Activated naive CD4-positive, alpha-beta T cell treated with anti-CD3 and anti-CD28 coated beads, Interleukin-2, amount 50 U/mL, for 24 hours (primary cell): Measurements from ENCODE around the gene PEX10.

Source experiments
- H3K27ac Mint-ChIP-seq: one replicate; pipeline ENCODE4 v1.8.0; 2021; ENCODE audit warnings: mild to moderate bottlenecking, mixed read lengths
- H3K27me3 Mint-ChIP-seq: one replicate; pipeline ENCODE4 v1.8.0; 2021; ENCODE audit warnings: mixed read lengths
- H3K36me3 Mint-ChIP-seq: one replicate; pipeline ENCODE4 v1.8.0; 2021; ENCODE audit warnings: mixed read lengths
- H3K4me1 Mint-ChIP-seq: one replicate; pipeline ENCODE4 v1.8.0; 2021; ENCODE audit warnings: mixed read lengths
- H3K4me3 Mint-ChIP-seq: one replicate; pipeline ENCODE4 v1.8.0; 2021; ENCODE audit warnings: mild to moderate bottlenecking, mixed read lengths
- H3K9me3 Mint-ChIP-seq: one replicate; pipeline ENCODE4 v1.8.0; 2021; ENCODE audit warnings: mixed read lengths

The PEX10 gene

GRCh38 chr1:2393471-2393877 is 18.9 kb downstream of the PEX10 start:
- H3K27me3 Mint-ChIP-seq, result no peaks in the 10 kb centered on the region
- peaks cover 36% of the 10 kb centered on the region for H3K4me1 Mint-ChIP-seq
- H3K4me3 Mint-ChIP-seq, result peak overlapping the region; percentile 92
- H3K36me3 Mint-ChIP-seq, result peaks cover 1% of the 10 kb centered on the region
- peak overlapping the region; percentile 55 for H3K27ac Mint-ChIP-seq
- no peaks in the 10 kb centered on the region for H3K9me3 Mint-ChIP-seq

GRCh38 chr1:2392686-2393085 is 19.7 kb downstream of the PEX10 start:
- Mint-ChIP-seq H3K9me3 (no peaks in the 10 kb centered on the region), H3K27ac (peak overlapping the region; percentile 92), H3K4me1 (peaks cover 36% of the 10 kb centered on the region), H3K36me3 (peaks cover 1% of the 10 kb centered on the region), H3K4me3 (peak overlapping the region; percentile 92), H3K27me3 (no peaks in the 10 kb centered on the region)

- peak overlapping the region; percentile 92 for H3K4me3 Mint-ChIP-seq
- no peaks in the 10 kb centered on the region for H3K9me3 Mint-ChIP-seq
- H3K27me3 Mint-ChIP-seq, result no peaks in the 10 kb centered on the region
- peaks cover 1% of the 10 kb centered on the region for H3K36me3 Mint-ChIP-seq
- peak overlapping the region; percentile 92 for H3K27ac Mint-ChIP-seq
- peaks cover 36% of the 10 kb centered on the region for H3K4me1 Mint-ChIP-seq
Observed at GRCh38 chr1:2391931-2392509, 20.3 kb downstream of the PEX10 start.

- H3K4me1 Mint-ChIP-seq, result peaks cover 36% of the 10 kb centered on the region
- no peaks in the 10 kb centered on the region for H3K9me3 Mint-ChIP-seq
- H3K27me3 Mint-ChIP-seq, result no peaks in the 10 kb centered on the region
- H3K36me3 Mint-ChIP-seq, result peaks cover 1% of the 10 kb centered on the region
- peak within 1 kb of the TSS; percentile 92 for H3K4me3 Mint-ChIP-seq
- peak within 1 kb of the TSS; percentile 92 for H3K27ac Mint-ChIP-seq
Observed at GRCh38 chr1:2391041-2391930, 21.1 kb downstream of the PEX10 start, which contains the start of the genes MORN1 and RER1. TSS of gene MORN1 (minus strand) at chr1:2391554. CDS start at chr1:2391533, 21 bp downstream. TSS of gene RER1 (plus strand) at chr1:2391841. CDS start at chr1:2395791, 3,950 bp downstream.

- Mint-ChIP-seq H3K9me3 (no peaks in the 10 kb centered on the region), H3K4me1 (peaks cover 31% of the 10 kb centered on the region), H3K4me3 (peak overlapping the region; percentile 83), H3K27me3 (no peaks in the 10 kb centered on the region), H3K27ac (no peak overlapping the region), H3K36me3 (peaks cover 1% of the 10 kb centered on the region)
Observed at GRCh38 chr1:2389644-2390043, 22.7 kb downstream of the PEX10 start.

GRCh38 chr1:2388004-2388913 is 24.1 kb downstream of the PEX10 start:
- no peaks in the 10 kb centered on the region for H3K27me3 Mint-ChIP-seq
- H3K27ac Mint-ChIP-seq, result no peak overlapping the region
- H3K4me3 Mint-ChIP-seq, result no peak overlapping the region
- peaks cover 1% of the 10 kb centered on the region for H3K36me3 Mint-ChIP-seq
- H3K4me1 Mint-ChIP-seq, result peaks cover 17% of the 10 kb centered on the region
- no peaks in the 10 kb centered on the region for H3K9me3 Mint-ChIP-seq

GRCh38 chr1:2386636-2387611 is 25.4 kb downstream of the PEX10 start:
- Mint-ChIP-seq H3K36me3 (no peaks in the 10 kb centered on the region), H3K4me1 (peaks cover 6% of the 10 kb centered on the region), H3K27ac (no peak overlapping the region), H3K9me3 (no peaks in the 10 kb centered on the region), H3K27me3 (no peaks in the 10 kb centered on the region), H3K4me3 (no peak overlapping the region)

GRCh38 chr1:2385606-2386280 is 26.6 kb downstream of the PEX10 start:
- Mint-ChIP-seq H3K27me3 (no peaks in the 10 kb centered on the region), H3K36me3 (no peaks in the 10 kb centered on the region), H3K9me3 (no peaks in the 10 kb centered on the region), H3K27ac (no peak overlapping the region), H3K4me1 (peaks cover 6% of the 10 kb centered on the region), H3K4me3 (no peak overlapping the region)

- H3K27ac Mint-ChIP-seq, result no peak overlapping the region
- H3K36me3 Mint-ChIP-seq, result no peaks in the 10 kb centered on the region
- no peaks in the 10 kb centered on the region for H3K9me3 Mint-ChIP-seq
- H3K27me3 Mint-ChIP-seq, result no peaks in the 10 kb centered on the region
- H3K4me1 Mint-ChIP-seq, result peaks cover 3% of the 10 kb centered on the region
- no peak overlapping the region for H3K4me3 Mint-ChIP-seq
Observed at GRCh38 chr1:2384941-2385481, 27.4 kb downstream of the PEX10 start.

- no peaks in the 10 kb centered on the region for H3K27me3 Mint-ChIP-seq
- H3K9me3 Mint-ChIP-seq, result no peaks in the 10 kb centered on the region
- H3K36me3 Mint-ChIP-seq, result no peaks in the 10 kb centered on the region
- no peaks in the 10 kb centered on the region for H3K4me1 Mint-ChIP-seq
- no peak overlapping the region for H3K4me3 Mint-ChIP-seq
- H3K27ac Mint-ChIP-seq, result no peak overlapping the region
Observed at GRCh38 chr1:2384130-2384860, 28.1 kb downstream of the PEX10 start.

- no peaks in the 10 kb centered on the region for H3K36me3 Mint-ChIP-seq
- H3K27me3 Mint-ChIP-seq, result no peaks in the 10 kb centered on the region
- H3K27ac Mint-ChIP-seq, result no peak overlapping the region
- no peaks in the 10 kb centered on the region for H3K9me3 Mint-ChIP-seq
- no peak overlapping the region for H3K4me3 Mint-ChIP-seq
- no peaks in the 10 kb centered on the region for H3K4me1 Mint-ChIP-seq
Observed at GRCh38 chr1:2383576-2383975, 28.8 kb downstream of the PEX10 start.

GRCh38 chr1:2382621-2383361 is 29.6 kb downstream of the PEX10 start:
- no peak overlapping the region for H3K27ac Mint-ChIP-seq
- H3K4me3 Mint-ChIP-seq, result no peak overlapping the region
- no peaks in the 10 kb centered on the region for H3K9me3 Mint-ChIP-seq
- H3K27me3 Mint-ChIP-seq, result no peaks in the 10 kb centered on the region
- no peaks in the 10 kb centered on the region for H3K4me1 Mint-ChIP-seq
- H3K36me3 Mint-ChIP-seq, result no peaks in the 10 kb centered on the region
